Epithelial cell of esophagus (primary cell): ENCODE results near the gene C12orf43.

Experiments
- DNase-seq: peaks from one replicate; pipeline ENCODE4 v3.0.0; 2010; ENCODE audit warnings: low read depth
- H3K4me3 ChIP-seq: 2 replicates; pipeline ENCODE4 v1.5.1; 2011; ENCODE audit warnings: mild to moderate bottlenecking, low read length, control low read depth
- CTCF ChIP-seq: IDR thresholded peaks from 2 replicates; pipeline ENCODE4 v1.5.1; 2011; ENCODE audit warnings: low read depth, mild to moderate bottlenecking, low read length, control low read depth, inconsistent platforms; ENCODE audit not compliant: insufficient read depth; ENCODE audit errors: missing control alignments

The C12orf43 gene

GRCh38 chr12:120979220-120979861, 36.9 kb downstream of the C12orf43 start:
- no peak for DNase-seq
- no peak for TF ChIP-seq CTCF
- H3K4me3 ChIP-seq: no peak overlapping the region

- no peak for DNase-seq
- no peak for TF ChIP-seq CTCF
Measured at GRCh38 chr12:120978296-120979219, 37.7 kb downstream of the C12orf43 start, which contains the start of gene HNF1A. HNF1A (plus strand) TSS chr12:120978543; CDS start chr12:120978769, 226 bp downstream.

GRCh38 chr12:120977531-120978295, 38.6 kb downstream of the C12orf43 start:
- no peak for DNase-seq
- H3K4me3 ChIP-seq: no peak overlapping the region
- no peak for TF ChIP-seq CTCF

More at GRCh38 chr12:120978296-120979219, 37.7 kb downstream of the C12orf43 start, which contains the start of gene HNF1A:
- no peak within 1 kb of the TSS for H3K4me3 ChIP-seq

GRCh38 chr12:120972870-120973543, 43.3 kb downstream of the C12orf43 start:
- TF ChIP-seq CTCF: no peak
- no peak overlapping the region for H3K4me3 ChIP-seq
- DNase-seq: no peak

GRCh38 chr12:120971299-120972180, 44.7 kb downstream of the C12orf43 start:
- H3K4me3 ChIP-seq: no peak overlapping the region
- peak; percentile 74 for DNase-seq
- peak; percentile 86 for TF ChIP-seq CTCF
